Activated CD4-positive, alpha-beta T cell treated with anti-CD3 and anti-CD28 coated beads for 24 hours (primary cell): Measurements from ENCODE around the gene CYREN.
"Not testable (repeated sequence)": the region's sequence is repeated elsewhere in the genome, so short reads cannot be mapped to it uniquely, and the experiment has no call there.

Source experiments
- DNase-seq, 2 donors: peaks; one replicate each; pipeline ENCODE4 v3.0.0-alpha.2; 2020; ENCODE audit warnings: low read depth in 2 of 2

Gene CYREN

GRCh38 chr7:135159359-135160085 is 11.0 kb downstream of the CYREN start:
- DNase-seq, result no peak

- no peak for DNase-seq
Observed at GRCh38 chr7:135158874-135159273, 11.6 kb downstream of the CYREN start.

GRCh38 chr7:135158141-135158655 is 12.3 kb downstream of the CYREN start:
- DNase-seq, result no peak

GRCh38 chr7:135156290-135156689 is 14.2 kb downstream of the CYREN start:
- no peak for DNase-seq

GRCh38 chr7:135154734-135155133 is 15.8 kb downstream of the CYREN start:
- no peak for DNase-seq

GRCh38 chr7:135152442-135152841 is 18.1 kb downstream of the CYREN start:
- DNase-seq, result no peak

GRCh38 chr7:135151533-135151932 is 19.0 kb downstream of the CYREN start:
- DNase-seq, result no peak

GRCh38 chr7:135151132-135151531 is 19.4 kb downstream of the CYREN start:
- no peak for DNase-seq

- DNase-seq, result no peak
Observed at GRCh38 chr7:135150072-135150782, 20.3 kb downstream of the CYREN start.

- no peak for DNase-seq
Observed at GRCh38 chr7:135147899-135148721, 22.4 kb downstream of the CYREN start, which contains the start of gene TMEM140. TSS of gene TMEM140 (plus strand) at chr7:135148072. CDS start at chr7:135164442, 16,370 bp downstream.

GRCh38 chr7:135147341-135147898 is 23.1 kb downstream of the CYREN start:
- no peak for DNase-seq

GRCh38 chr7:135143885-135144668 is 26.4 kb downstream of the CYREN start:
- no peak for DNase-seq

- no peak for DNase-seq
Observed at GRCh38 chr7:135129579-135129978, 40.9 kb downstream of the CYREN start.

GRCh38 chr7:135128931-135129330 is 41.6 kb downstream of the CYREN start:
- DNase-seq, result no peak

GRCh38 chr7:135124631-135125030 is 45.9 kb downstream of the CYREN start:
- not testable (repeated sequence) for DNase-seq

GRCh38 chr7:135121868-135122267 is 48.6 kb downstream of the CYREN start:
- DNase-seq, result no peak

GRCh38 chr7:135117096-135117495 is 53.4 kb downstream of the CYREN start:
- DNase-seq, result no peak
